OCI-LY7 (cell line): Measurements from ENCODE around the gene ADCY1.

Experiments used
- CTCF ChIP-seq: fragments of 200-600 bp; sonication (generic); conservative IDR thresholded peaks from 2 replicates; pipeline ENCODE4 v1.5.1; 2014; ENCODE audit warnings: mild to moderate bottlenecking, antibody characterized with exemption, low read length, moderate library complexity, mixed read lengths
- EZH2phosphoT487 ChIP-seq: fragments of 200-600 bp; sonication (generic); IDR thresholded peaks from 2 replicates; pipeline ENCODE4 v1.6.1; 2018; ENCODE audit warnings: low read depth, borderline replicate concordance, mild to moderate bottlenecking, mixed run types, antibody characterized with exemption, low read length, moderate library complexity, mixed read lengths

DNA sequence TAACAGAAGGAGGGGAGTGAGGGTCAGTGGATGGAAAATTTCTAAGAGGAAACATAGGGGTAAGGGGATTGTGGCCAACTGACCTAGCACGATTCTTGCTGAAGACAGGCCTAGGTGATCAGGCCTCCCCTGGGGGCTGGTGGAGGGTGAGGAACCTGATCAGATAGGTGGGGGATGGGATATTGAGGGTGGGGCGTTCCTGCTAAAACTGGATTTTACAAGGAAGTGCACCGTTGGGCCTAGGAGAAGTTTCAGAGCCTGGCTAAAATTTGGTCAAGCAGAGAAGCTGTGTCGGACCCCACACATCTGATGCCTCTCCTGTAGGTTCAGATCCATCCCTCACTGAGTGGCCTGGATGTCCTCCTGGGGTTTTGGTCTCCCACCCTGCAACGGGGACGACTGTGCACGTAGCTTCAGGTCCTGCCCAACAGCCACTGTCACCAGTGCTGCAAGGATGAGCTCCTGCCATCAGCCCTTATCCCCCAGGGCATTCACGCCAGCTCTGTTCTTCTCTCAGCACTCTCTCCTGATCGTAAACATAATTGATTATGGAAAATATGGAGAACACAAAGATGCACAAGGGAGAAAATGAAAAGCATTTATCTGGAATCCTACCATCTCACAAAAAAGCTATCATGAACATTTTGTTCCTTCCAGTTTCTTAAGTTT, 89.9 kb downstream of the ADCY1 start:
- no peak for TF ChIP-seq CTCF
- no peak for TF ChIP-seq EZH2phosphoT487
